Breast epithelium (tissue), 4 donors: ENCODE results near the gene HIGD2A. TPM values are rescaled to one million over a fixed set of nuclear protein-coding genes. Genes with fewer than 3 reads are reported as not detected.

Experiments
- DNase-seq, 2 donors: peaks; one replicate each; pipeline ENCODE4 v3.0.0-alpha.2; 2019; ENCODE audit warnings: low spot score in 2 of 2
- H3K27ac ChIP-seq, 2 donors: fragments of 200-600 bp; sonication (generic) in 1 of 2; one replicate each; pipeline ENCODE4 v1.5.1; 2016 to 2019; ENCODE audit warnings: mild to moderate bottlenecking in 1 of 2
- H3K27me3 ChIP-seq, 2 donors: fragments of 200-600 bp; sonication (generic) in 1 of 2; one replicate each; pipeline versions ENCODE4 v1.5.1 to v1.6.0; 2017 to 2019; ENCODE audit warnings: control low read depth in 1 of 2, mild to moderate bottlenecking in 1 of 2
- H3K36me3 ChIP-seq: fragments of 200-600 bp; one replicate; pipeline ENCODE4 v1.5.1; 2019
- H3K4me1 ChIP-seq, 2 donors: fragments of 200-600 bp; sonication (generic); one replicate each; pipeline ENCODE4 v1.5.1; 2016 to 2019; ENCODE audit warnings: control low read depth in 1 of 2
- H3K4me3 ChIP-seq, 3 donors: fragments of 200-600 bp; sonication (generic); 1 replicate in 2 of 3; 2 replicates in 1 of 3; pipeline ENCODE4 v1.5.1; 2016 to 2019; ENCODE audit warnings: mild to moderate bottlenecking in 3 of 3, moderate library complexity in 2 of 3
- H3K9me3 ChIP-seq, 2 donors: fragments of 200-600 bp; sonication (generic) in 1 of 2; one replicate each; pipeline ENCODE4 v1.5.1; 2016 to 2019; ENCODE audit warnings: control low read depth in 1 of 2
- CTCF ChIP-seq, 3 donors: fragments of 450-650 bp; IDR thresholded peaks; one replicate each; pipeline ENCODE4 v1.5.1; 2016 to 2017; ENCODE audit warnings: antibody characterized with exemption in 3 of 3, mild to moderate bottlenecking in 3 of 3, moderate library complexity in 3 of 3
- POLR2A ChIP-seq: fragments of 450-650 bp; IDR thresholded peaks from one replicate; pipeline ENCODE4 v1.6.1; 2016; ENCODE audit warnings: antibody characterized with exemption, mild to moderate bottlenecking, moderate library complexity
- POLR2AphosphoS5 ChIP-seq, 3 donors: sonication (generic); formaldehyde crosslinking; IDR thresholded peaks; one replicate each; pipeline ENCODE4 v1.6.1; 2017; ENCODE audit warnings: antibody characterized with exemption in 3 of 3
- intact Hi-C: fragments of 100-400 bp; cut with DNase I; formaldehyde crosslinking; loops from one replicate; pipeline ENCODE4 v1.15.1; 2023; ENCODE audit warnings: low total_unique reads
- total RNA-seq, 3 donors: library from RNA; depleted of rRNA; stranded (reverse); fragments of >200 nt; gene quantifications; one replicate each; pipeline ENCODE4 v1.1.0, GENCODE V29; 2016

Gene HIGD2A
- total RNA-seq, 3 donors from 2014 or later: 68.5 to 134 (median 80.2) TPM

- Histone ChIP-seq H3K36me3 (no peaks in the 10 kb centered on the region), H3K27me3 (no peaks in the 10 kb centered on the region), H3K9me3 (no peaks in the 10 kb centered on the region), H3K4me3 (peak overlapping the region; percentile 63 to 99 (median 83)), H3K4me1 (no peaks in the 10 kb centered on the region), H3K27ac (peak overlapping the region; percentile 36 to 81)
- intact Hi-C loops: no loop called here
- TF ChIP-seq POLR2AphosphoS5 (IDR thresholded peaks at IDR 0.05) (no peak), CTCF (IDR thresholded peaks at IDR 0.05) (no peak), POLR2A (no peak)
- DNase-seq: no peak
These were observed 23.7 kb upstream of the HIGD2A start for GRCh38 chr5:176364765-176365350.

GRCh38 chr5:176365351-176366231 is 23.0 kb upstream of the HIGD2A start, which contains the start of gene ARL10:
Gene ARL10, plus strand, starts transcription at chr5:176365487. Its CDS starts 77 bp downstream, at chr5:176365564.
- DNase-seq: no peak
- H3K4me3 ChIP-seq: peak within 1 kb of the TSS; percentile 63 to 99 (median 83)
- H3K27me3 ChIP-seq: no peaks in the 10 kb centered on the region
- H3K36me3 ChIP-seq: no peaks in the 10 kb centered on the region
- H3K4me1 ChIP-seq: no peaks in the 10 kb centered on the region
- H3K27ac ChIP-seq: peak within 1 kb of the TSS; percentile 36 to 81
- intact Hi-C loops: no loop called here
- TF ChIP-seq CTCF (IDR thresholded peaks at IDR 0.05): no peak
- TF ChIP-seq POLR2A: no peak
- TF ChIP-seq POLR2AphosphoS5 (IDR thresholded peaks at IDR 0.05): no peak
- no peaks in the 10 kb centered on the region for H3K9me3 ChIP-seq

- Histone ChIP-seq H3K4me1 (no peaks in the 10 kb centered on the region), H3K36me3 (no peaks in the 10 kb centered on the region), H3K27ac (peak overlapping the region in 1 of 2 donors; percentile 81), H3K4me3 (peak overlapping the region; percentile 63 to 99 (median 83)), H3K9me3 (no peaks in the 10 kb centered on the region), H3K27me3 (no peaks in the 10 kb centered on the region)
- TF ChIP-seq CTCF (IDR thresholded peaks at IDR 0.05): no peak
- TF ChIP-seq POLR2A: no peak
- no peak for TF ChIP-seq POLR2AphosphoS5 (IDR thresholded peaks at IDR 0.05)
- intact Hi-C loops: no loop called here
- no peak for DNase-seq
These were observed 22.2 kb upstream of the HIGD2A start for GRCh38 chr5:176366232-176366894.

- Histone ChIP-seq H3K4me1 (no peaks in the 10 kb centered on the region), H3K27ac (no peak overlapping the region), H3K36me3 (no peaks in the 10 kb centered on the region), H3K9me3 (no peaks in the 10 kb centered on the region), H3K4me3 (no peak overlapping the region), H3K27me3 (no peaks in the 10 kb centered on the region)
- TF ChIP-seq POLR2AphosphoS5 (IDR thresholded peaks at IDR 0.05) (no peak), POLR2A (no peak), CTCF (IDR thresholded peaks at IDR 0.05) (no peak)
- intact Hi-C loops: no loop called here
- DNase-seq: no peak
These were observed 19.8 kb upstream of the HIGD2A start for GRCh38 chr5:176368726-176369125.
